RPMI7951 (cell line): ENCODE data around the gene MUS81. TPM values are rescaled to one million over a fixed set of nuclear protein-coding genes. Genes with fewer than 3 reads are reported as not detected.

Experiments used
- DNase-seq: peaks from one replicate; pipeline ENCODE4 v3.0.0-alpha.2; 2012; ENCODE audit warnings: low read depth
- total RNA-seq: library from RNA; depleted of rRNA; stranded (reverse); fragments of >200 nt; shearing (Covaris generic); gene quantifications from 2 replicates; pipeline ENCODE4 v1.2.3, GENCODE V29; 2014

Gene MUS81
- total RNA-seq, 1 experiment from 2014 or later: 38.9 TPM

DNA sequence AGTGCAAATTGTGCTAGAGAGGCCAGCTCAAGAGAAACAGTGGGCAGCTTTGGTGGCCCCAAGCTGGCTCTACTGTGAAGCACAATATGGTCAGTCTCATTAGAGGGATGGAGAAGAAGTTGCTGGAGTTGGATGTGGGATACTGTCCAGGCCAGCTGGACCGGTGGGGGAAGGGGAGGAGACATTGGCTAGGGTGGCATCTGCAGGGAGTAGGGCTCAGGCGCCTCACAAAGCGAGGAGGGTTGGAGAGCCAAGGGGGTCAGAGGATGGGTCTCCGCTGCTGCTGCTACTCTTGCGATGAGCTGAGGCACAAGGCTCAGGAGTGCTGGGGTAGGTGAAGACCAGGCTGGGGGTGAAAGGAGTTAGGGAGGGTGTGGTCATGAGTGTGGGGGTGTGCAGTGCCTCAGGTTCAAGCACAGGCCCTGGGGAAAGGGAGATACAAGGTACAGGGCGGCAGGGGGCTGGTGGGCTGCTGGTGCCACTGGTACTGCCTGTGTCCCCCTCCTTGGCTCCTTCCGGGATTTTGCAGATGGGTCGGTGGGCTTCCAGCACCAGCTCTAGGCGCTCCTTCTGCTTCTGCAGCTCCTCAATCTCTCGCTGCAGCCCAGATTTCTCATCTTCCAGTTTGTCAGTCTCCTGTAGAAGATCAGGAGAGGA lies 32.6 kb downstream of the MUS81 start:
- no peak for DNase-seq

DNA sequence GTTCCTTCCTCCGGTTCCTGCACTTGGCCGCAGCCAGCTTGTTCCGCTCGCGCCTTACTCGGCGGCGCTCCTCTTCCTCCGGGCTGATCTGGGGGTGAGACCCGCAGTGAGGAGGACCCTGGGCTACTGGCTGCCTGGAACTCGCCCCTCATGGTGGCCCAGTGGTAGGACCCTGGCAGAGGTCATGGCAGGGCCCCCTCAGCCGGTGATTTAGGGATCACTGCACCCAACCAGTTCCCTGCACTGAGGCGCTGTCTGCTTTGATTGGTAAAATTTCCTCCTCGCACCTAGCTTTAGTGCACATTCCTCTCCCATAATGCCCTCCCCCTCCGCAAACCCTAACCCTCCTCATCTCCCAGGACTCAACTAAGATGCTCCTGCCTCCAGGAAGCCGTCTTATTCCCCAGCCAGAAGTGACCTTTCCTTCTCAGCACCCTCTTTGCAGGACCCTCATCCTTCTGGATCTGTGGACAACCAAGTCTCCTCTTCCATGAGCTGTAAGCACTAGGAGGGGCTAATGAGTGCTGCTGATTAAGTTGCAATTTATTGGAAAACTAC lies 33.9 kb downstream of the MUS81 start:
- no peak for DNase-seq

DNA sequence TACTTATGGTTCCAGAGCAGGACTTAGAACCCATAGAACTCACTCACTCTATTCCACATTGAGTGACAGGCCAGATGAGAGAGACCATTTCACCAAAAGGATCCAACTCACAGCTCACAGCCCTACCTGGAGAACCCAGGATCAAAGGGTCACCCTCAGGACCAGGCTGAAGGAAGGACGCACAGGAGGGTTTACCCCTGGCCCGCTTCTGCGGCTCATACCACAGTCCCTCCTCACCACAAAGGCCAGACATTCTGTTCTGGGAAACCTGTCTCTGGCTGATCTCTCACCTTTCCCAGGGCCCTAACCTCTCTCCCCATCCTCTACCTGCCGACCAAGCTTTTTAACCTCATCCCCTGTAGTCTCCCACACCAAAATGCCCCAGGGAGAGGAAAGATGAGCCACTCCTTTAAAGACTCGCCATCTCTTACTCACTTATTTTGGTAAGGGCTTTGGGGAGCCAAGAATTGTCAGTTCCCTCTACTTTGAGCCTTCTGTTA lies 35.3 kb downstream of the MUS81 start:
- no peak for DNase-seq

DNA sequence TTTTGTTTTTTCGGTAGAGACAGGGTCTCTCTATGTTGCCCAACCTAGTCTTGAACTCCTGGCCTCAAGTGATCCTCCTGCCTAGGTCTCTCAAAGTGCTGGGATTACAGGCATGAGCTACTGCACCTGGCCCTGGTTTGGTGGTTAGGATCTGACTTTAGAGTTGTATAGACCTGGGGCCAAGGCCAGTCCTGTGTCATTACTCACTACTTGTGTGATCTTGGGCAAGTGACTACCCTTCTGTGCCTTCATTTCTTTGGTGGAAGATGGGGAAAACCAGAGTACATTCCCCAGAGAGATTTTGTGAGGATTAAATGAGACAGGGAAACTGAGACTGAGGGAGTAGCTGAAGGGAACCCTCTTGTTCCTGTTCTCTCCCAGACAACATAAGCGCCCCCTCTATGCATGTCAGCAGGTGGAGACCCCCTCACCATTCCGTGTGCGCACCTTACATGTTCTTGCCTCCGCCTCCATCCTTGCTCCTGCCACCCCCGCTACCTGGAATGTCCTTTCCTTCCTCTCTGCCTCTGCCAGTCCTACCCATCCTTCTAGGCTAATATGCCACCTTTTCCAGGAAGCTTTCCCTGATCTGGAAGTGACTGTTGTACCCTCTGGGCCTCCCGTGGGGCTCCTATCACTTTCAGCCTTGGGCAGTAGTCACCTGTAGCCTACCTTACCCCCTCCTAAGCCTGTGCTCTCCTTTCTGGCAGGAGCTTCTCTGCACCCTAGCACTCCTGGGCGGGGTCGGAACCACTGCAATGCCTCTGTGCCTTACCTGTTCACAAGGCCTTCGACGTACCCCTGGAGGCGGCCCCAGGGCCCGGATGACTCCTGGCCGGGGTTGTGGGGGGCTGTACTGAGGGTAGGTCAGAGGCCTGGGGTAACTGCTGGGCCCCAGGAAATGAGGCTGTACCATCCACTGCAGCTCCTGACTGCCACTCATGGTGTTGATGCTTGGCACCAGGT lies 36.1 kb downstream of the MUS81 start:
- peak; percentile 67 for DNase-seq

DNA sequence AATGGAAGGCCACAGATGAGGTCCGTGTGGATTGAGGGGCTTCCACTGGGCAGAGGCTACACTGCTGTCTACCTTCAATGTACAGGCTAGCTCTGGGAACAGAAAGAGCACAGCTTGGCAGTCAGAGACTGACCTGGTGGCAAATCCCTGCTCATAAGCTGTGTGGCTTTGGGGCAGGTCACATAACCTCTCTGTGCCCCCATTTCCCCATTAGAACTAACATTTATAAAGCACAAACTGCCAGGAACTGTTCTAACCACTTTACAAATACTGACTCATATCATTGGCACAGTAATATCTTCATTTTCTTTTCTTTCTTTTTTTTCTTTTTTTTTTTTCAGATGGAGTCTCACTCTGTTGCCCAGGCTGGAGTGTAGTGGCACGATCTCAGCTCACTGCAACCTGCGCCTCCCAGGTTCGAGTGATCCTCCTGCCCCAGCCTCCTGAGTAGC lies 36.8 kb downstream of the MUS81 start:
- no peak for DNase-seq

DNA sequence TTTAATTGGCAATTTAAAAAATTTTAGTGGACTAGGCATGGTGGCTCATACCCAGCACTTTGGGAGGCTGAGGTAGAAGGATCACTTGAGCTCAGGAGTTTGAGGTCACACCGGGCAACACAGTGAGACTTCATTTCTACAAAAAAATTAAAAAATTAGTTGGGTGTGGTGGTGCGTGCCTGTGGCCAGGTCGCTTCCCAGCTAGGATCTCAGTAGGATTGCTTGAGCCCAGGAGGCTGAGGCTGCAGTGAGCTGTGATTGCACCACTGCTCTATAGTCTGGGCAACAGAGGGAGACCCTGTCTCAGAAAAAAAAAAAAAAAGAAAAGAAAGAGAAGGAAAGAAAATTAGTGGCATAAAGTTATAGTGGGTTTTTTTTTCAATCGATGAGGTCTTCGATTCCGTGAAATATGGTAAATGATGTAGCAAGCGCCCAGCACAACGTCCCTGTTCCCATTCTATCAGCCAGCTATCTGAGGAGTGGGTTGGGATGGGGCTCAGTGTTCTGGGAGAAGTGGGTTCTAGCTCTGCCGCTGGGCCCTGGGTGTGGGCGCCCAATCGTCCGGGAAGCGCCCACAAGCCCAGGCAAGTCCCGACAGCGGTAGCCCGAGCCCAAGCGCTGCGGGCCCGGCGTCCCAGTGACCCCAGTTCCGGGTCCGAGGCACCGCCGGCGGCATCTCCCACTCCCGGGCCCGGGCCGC lies 38.6 kb downstream of the MUS81 start:
- DNase-seq: no peak

DNA sequence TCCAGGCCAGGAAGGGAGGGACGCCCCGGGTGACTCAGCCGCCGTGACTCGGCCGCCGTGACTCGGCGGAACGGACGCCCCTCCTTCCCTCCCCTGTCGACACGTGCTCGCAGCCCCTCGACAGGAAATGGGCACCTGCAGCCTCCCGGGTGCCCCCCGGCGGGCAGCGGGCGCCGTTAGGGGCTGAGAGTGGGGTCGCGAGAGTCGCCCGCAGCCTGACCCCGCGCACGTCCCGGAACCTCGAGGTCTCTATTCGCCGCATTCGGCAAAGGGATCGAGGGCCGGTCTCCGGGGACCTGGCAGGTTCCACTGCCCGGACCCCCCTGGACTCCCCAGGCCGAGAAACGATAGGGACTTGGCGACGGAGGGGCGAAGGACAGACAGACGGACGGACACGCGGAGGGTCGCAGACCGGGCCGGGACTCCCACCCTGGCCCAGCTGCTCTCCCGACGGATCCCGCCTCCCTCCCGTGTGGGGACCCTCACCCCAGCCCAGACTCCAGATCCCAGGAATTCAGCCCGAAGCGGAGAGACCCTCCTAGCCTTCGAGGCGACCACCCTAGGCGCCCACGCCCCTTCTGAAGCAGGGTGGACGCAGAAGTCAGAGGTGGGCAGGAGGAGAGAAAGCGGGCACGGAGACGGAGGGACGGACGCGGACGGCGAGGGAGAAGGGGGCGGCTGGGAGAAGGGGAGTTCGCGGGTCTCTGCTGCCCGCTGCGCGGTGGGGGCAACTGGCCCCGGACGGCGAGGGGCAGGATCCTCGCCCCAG lies 39.3 kb downstream of the MUS81 start:
- peak; percentile 88 for DNase-seq

DNA sequence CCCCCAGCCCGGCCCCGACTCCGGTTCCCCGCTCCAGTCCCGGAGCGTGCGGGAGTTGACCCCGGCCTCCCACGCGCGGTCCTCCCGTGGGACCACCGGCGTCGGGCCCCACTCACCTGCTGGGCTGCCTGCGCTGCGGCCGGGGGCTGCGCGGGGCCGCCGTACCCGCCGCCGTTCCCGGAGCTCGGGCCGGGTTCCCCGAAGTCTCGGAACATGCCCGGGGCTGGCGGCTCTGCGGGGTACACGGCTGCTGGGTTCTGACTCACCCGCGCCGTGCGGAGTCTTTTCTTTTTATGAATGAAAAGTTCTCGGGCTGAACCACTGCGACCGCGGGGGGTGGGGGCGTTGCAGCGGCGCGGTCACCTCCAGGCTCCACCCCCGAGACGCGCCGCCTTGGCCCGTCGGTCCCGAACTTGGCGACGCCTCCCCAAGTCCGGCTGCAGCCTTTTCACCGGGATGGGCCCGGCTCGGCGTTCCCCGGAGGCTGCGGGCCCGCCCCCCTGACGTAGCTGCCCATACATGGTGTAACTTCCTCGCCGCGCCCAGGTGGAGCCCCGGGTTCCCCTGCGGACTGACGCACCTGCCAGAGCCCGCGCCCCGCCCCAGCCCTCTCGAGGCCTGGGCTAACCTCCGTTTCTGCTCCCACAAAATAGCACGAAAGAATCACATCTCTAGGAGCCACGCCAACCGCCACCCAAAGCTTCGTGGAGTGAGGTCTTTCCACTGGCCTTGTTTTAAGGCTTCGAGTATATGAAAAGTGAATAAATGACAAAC lies 40.1 kb downstream of the MUS81 start, which contains the start of gene FOSL1:
FOSL1 (minus strand) TSS at position 264 of the 774 bp plus-strand sequence; CDS start at position 215, 49 bp downstream.
- peak; percentile 98 for DNase-seq

DNA sequence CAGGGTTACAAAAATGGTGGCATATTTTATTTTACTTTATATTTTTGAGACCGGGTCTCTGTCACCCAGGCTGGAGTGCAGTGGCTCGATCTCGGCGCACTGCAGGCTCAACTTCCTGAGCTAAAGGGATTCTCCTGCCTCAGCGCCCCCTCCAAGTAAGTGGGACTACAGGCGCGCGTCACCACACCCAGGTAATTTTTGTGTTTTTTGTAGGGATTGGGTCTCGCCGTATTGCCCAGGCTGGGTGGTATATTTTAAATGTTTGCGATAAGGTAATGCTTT lies 40.6 kb downstream of the MUS81 start:
- DNase-seq: no peak

DNA sequence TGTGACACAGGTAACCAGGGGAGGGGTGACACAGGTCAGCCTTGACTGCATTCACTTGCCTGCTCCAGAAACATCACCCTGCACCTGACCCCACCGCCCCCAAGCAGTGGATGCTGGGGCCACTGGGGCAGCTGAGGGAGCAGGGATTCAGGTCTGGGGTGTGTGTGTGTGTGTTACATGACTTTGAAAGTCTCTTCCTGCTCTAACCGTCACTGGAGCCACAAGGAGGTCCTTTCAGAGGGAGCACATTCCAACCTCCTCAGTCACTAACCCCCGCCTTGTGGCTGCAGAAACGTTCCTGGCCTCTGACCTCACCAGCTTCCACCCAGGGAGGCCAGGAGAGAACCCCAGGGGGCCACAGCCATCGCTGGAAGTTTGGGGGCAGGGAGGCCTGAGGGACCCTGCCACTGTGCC lies 42.8 kb downstream of the MUS81 start:
- DNase-seq: peak; percentile 97

DNA sequence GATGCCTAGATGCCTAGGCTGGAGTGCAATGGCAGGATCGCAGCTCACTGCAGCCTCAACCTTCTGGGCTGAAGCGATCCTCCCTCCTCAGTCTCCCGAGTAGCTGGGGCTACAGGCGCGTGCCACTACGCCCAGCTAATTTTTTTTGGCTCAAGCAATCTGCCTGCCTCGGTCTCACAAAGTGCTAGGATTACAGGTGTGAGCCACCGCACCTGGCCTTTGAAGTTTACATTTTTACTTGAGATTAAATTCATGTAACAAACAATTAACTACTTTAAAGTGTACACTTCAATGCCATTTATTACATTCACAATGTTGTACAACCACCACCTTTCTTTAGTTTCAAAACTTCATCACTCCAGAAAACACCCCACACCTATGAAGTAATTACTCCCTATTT lies 43.5 kb downstream of the MUS81 start:
- DNase-seq: no peak

DNA sequence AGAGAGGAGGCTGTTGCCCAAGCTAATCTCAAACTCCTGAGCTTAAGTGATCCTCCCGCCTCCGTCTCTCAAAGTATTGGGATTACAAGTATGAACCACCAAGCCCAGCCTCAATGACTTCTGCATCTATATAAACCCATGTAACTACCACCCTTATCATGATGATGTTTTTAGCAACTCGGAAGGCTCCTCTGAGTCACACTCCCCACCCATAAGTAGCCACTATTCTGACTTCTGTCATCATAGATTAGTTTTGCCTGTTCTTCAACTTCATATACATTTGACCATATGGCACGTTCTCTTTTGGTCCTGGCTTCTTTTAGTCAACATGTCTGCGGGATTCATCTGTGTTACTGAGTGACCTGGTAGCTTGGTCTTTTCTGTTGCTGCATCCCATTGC lies 46.4 kb downstream of the MUS81 start:
- no peak for DNase-seq

DNA sequence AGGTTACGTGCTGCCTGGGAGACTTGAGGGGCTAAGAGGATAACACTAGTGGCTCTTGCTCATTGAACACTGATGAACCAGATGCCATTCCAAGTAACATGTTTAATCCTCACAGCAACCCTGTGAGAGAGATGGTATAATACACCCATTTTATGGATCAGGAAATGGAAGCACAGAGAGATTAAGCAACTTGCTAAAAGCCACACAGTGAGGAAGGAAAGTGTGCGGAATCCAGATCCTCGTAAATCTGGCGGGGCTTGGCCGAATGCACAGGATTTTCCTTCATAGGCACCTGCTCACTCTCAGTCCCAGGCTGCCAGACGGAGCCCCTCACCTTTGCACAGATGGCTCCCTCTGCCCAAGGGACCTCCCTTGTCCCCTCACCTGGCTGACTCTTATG lies 47.6 kb downstream of the MUS81 start:
- DNase-seq: no peak

DNA sequence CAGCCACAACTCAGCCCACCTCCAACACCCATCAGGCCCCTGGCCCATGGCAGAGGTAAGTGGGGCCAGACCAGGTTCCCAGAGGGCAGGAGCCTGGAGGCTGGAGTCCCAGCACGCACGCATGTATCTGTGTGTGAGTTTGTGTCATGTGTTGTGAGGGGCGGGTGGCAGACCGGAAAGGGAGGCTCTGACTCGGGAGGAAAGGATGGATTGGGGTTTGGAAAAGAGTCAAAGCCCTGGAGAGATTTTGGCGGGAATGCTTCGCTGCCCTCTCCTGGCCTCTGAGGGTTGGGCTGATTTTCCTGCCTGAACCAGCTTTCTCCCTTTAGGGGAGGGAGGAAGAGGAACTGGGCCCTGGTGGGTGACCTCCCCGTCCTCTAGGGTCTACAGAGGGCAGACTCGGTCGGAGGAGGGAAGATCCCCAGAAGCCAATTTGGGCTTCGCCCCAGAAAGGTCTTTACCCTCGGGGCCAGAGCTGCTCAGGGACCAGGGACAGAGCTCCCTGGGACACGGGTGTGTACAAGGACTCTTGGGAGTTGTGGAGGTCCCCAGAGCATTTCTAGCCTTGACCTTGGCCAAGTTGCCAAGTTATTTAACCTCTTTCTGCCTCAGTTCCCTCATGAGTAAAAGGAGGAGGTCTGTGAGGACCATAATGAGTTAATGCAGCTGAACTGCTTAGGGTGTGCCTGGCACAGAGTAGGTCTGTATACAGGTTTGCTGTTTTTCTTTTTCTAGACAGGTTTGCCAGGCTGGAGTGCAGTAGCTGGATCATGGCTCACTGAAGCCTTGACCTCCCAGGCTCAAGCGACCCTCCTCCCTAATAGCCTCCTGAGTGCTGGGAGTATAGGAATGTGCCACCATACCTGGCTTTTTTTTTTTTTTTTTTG lies 51.7 kb downstream of the MUS81 start:
- DNase-seq: peak; percentile 98

DNA sequence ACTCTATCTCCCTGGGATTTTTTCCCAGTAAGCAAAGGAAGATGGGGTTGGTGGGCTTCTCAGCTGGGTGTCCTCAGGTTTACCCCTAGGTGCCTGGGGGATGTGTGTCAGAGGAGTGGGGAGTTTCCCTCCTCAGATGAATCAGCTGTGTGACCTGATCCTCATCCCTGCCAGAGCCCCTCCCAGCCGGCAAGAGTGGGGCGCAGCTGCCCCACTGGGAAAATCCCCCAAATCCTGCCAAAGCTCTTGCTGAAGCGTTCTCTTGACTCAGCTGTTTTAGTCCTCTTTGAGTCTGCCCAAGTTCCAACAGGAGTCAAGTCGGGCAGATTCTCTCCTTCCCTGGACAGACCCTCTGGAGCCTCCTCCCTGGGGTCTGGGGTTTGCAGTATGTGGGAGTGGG lies 52.6 kb downstream of the MUS81 start:
- DNase-seq: peak; percentile 90

DNA sequence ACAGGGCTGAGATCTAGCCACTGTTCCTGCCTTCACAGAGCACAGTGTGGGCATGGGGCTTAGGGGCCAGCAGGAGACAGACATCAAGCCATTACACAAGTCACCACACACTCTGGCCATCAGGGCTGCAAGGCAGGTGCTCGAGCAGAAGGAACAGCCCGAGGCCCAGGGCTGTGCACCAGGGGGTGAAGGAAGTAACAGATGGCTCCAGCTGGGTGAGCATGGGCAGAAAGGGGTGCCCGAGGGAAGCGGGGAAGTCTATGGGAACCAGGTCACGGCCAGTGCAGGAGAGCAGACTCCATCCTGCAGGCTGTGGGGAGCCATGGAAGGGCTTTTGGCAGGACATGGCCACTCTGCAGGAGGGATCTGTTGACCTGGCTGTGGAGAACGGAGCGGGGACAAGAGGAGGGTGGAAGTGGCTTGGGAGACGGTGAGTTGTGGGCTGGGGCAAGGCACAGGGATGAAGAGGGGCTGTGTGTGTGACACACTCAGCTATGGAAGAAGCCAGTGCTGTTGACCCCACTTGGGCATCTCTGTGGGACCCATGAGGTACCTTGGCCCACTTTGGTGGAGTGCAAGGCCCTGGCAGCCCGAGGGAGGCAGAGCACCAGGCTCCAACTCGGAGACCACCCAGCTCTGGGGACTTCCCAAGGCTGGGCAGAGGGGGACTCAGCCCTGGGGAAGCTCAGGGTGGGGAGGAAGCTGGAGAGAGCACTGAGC lies 55.0 kb downstream of the MUS81 start:
- DNase-seq: peak; percentile 95

DNA sequence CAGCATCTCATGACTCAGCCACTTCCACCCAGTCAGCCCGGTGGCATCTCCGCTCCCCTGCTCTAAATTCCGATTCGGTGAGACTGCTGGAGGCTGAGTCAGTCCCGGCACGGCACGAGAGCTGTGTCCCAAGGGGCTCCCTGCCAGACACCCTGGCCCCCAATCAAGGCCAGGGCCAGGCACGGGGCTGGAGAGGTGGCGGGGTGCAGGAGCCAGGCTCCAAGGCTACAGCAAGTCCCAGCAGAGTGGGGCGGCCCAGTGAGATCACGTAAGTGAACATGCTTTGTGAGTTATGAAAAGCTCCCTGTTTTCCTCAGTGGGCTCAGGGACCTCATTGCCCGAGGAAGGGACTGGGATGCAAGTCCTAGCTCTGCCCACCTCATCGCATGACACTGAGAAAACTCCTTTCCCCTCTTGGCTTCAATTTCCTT lies 55.6 kb downstream of the MUS81 start:
- peak; percentile 99 for DNase-seq
